Glomerular visceral epithelial cell (primary cell): ENCODE data around the gene CEP135.
"Not testable (repeated sequence)": the region's sequence is repeated elsewhere in the genome, so short reads cannot be mapped to it uniquely, and the experiment has no call there.

Source experiments
- DNase-seq: peaks from one replicate; pipeline ENCODE4 v3.0.0-alpha.2; 2016; ENCODE audit errors: extremely low spot score

The CEP135 gene

DNA sequence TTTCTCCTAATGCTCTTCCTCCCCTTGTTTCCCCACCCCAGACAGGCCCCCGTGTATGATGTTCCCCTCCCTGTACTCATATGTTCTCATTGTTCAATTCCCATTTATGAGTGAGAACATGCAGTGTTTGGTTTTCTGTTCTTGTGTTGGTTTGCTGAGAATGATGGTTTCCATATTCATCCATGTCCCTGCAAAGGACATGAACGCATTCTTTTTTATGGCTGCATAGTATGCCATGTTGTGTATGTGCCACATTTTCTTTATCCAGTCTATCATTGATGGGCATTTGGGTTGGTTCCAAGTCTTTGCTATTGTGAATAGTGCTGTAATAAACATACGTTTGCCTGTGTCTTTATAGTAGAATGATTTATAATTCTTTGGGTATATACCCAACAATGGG lies 124.0 kb downstream of the CEP135 start:
- DNase-seq, result not testable (repeated sequence)

- no peak for DNase-seq
Observed at GRCh38 chr4:56077676-56078075, 128.9 kb downstream of the CEP135 start.

- DNase-seq, result no peak
Observed at GRCh38 chr4:56078866-56079265, 130.1 kb downstream of the CEP135 start.

DNA sequence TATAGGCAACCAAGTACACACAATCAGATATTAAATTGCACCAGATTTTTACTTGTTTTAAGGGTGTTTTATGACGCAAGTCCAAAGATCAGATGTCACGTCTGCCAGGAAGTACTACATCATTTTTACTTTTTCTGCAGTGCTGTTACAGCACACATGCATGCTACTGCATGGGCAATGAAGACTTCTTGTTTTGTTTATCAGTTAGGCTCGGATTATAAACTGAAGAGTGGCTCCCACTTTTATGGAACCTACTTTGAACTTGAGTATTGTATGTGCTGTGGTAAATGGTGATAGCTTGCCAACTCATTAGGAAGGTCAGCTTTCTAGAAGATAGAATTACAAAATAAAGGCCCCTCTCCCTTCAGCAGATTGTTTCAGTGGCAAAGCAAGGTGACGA lies 131.6 kb downstream of the CEP135 start:
- no peak for DNase-seq

DNA sequence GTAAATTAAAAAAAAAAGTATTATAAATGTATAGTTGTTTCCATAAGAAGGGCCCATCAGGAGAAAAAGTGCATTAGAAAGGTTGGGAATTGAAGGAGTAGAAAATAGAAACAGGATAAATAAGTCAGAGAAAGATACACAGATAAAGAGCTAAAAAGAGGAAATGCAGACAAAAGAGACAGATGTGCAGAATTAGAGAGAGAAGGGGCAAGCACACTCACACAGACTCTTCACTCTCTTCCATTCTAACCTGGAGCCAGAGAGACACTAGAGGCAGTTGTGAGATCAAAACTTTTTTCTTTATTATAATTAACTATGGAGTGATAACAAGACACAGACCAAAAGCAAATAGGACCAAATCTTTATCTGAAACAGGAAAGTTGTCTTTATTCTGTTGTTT lies 134.1 kb downstream of the CEP135 start:
- no peak for DNase-seq
